Smooth muscle cell (in vitro differentiated cells): ENCODE results near the gene PTF1A. TPM values are rescaled to one million over a fixed set of nuclear protein-coding genes. Genes with fewer than 3 reads are reported as not detected.
A peak's percentile ranks its signal among the peaks of the same experiment; 100 is the strongest.

Experiments
- DNase-seq: peaks from one replicate; lab custom pipeline; 2025; ENCODE audit not compliant: unreplicated experiment; lab: John Stamatoyannopoulos, UW
- H2AFZ ChIP-seq: fragments of 200-600 bp; sonication (generic); 2 replicates; pipeline ENCODE4 v1.6.0; 2016; ENCODE audit warnings: antibody characterized with exemption, low read depth, mild to moderate bottlenecking
- H3F3A ChIP-seq: fragments of 200-600 bp; sonication (generic); 2 replicates; pipeline ENCODE4 v1.6.0; 2017; ENCODE audit warnings: antibody characterized with exemption, low read depth
- H3K27ac ChIP-seq: fragments of 200-600 bp; sonication (generic); 2 replicates; pipeline ENCODE4 v1.5.1; 2016; ENCODE audit warnings: low read depth, mild to moderate bottlenecking
- H3K27me3 ChIP-seq: fragments of 200-600 bp; sonication (generic); 2 replicates; pipeline ENCODE4 v1.6.1; 2016; ENCODE audit warnings: low read depth, mild to moderate bottlenecking
- H3K36me3 ChIP-seq: fragments of 200-600 bp; sonication (generic); 2 replicates; pipeline ENCODE4 v1.5.1; 2016; ENCODE audit warnings: low read depth
- H3K4me1 ChIP-seq: fragments of 200-600 bp; sonication (generic); 2 replicates; pipeline ENCODE4 v1.5.1; 2016; ENCODE audit warnings: low read depth
- H3K4me2 ChIP-seq: fragments of 200-600 bp; sonication (generic); 2 replicates; pipeline ENCODE4 v1.6.0; 2016; ENCODE audit warnings: mild to moderate bottlenecking
- H3K4me3 ChIP-seq: fragments of 200-600 bp; sonication (generic); 2 replicates; pipeline ENCODE4 v1.5.1; 2016; ENCODE audit warnings: mild to moderate bottlenecking
- H3K79me2 ChIP-seq: fragments of 200-600 bp; sonication (generic); 2 replicates; pipeline ENCODE4 v1.6.0; 2016; ENCODE audit warnings: low read depth, mild to moderate bottlenecking
- H3K9ac ChIP-seq: fragments of 200-600 bp; sonication (generic); 2 replicates; pipeline ENCODE4 v1.6.0; 2016; ENCODE audit warnings: low read depth
- H3K9me3 ChIP-seq: fragments of 200-600 bp; sonication (generic); replicated peaks from 2 replicates; pipeline ENCODE4 v1.5.1; 2016; ENCODE audit warnings: low read depth
- H4K20me1 ChIP-seq: fragments of 200-600 bp; sonication (generic); 2 replicates; pipeline ENCODE4 v1.6.0; 2016; ENCODE audit warnings: low read depth
- CTCF ChIP-seq: fragments of 200-600 bp; sonication (generic); IDR thresholded peaks from 2 replicates; pipeline ENCODE4 v1.5.1; 2017; ENCODE audit warnings: borderline replicate concordance, mild to moderate bottlenecking, antibody characterized with exemption; ENCODE audit not compliant: insufficient read depth, poor library complexity, severe bottlenecking
- WGBS: methylation state at CpG from one replicate; pipeline ENCODE4 v1.1.7; 2016; ENCODE audit warnings: low lambda C conversion rate; 5-methylcytosine and 5-hydroxymethylcytosine counted together
- polyA plus RNA-seq: library from polyadenylated mRNA; unstranded; fragments of >200 nt; fragmentation: Nextera tagmentation; extraction: Ambion mirVana; gene quantifications from 2 replicates; pipeline ENCODE4 v1.2.1, GENCODE V29; 2016
- total RNA-seq: library from RNA; depleted of rRNA; stranded (reverse); fragments of >200 nt; gene quantifications from 2 replicates; pipeline ENCODE4 v1.2.3, GENCODE V29; 2014

The PTF1A gene
- total and polyA plus RNA-seq, 2 experiments from 2014 or later = 0.17 TPM; not detected in 1

GRCh38 chr10:23192712-23193434, 761 bp downstream of the PTF1A start:
- H3K79me2 ChIP-seq = no peaks in the 10 kb centered on the region
- H3K36me3 ChIP-seq = no peaks in the 10 kb centered on the region
- no peak overlapping the region for H2AFZ ChIP-seq
- H3K9ac ChIP-seq = no peak overlapping the region
- peak overlapping the region; percentile 13 for H3K4me3 ChIP-seq
- no peaks in the 10 kb centered on the region for H3K9me3 ChIP-seq
- no peak overlapping the region for H3K27ac ChIP-seq
- H3K27me3 ChIP-seq = peaks cover 99% of the 10 kb centered on the region
- peak overlapping the region; percentile 69 for H3K4me2 ChIP-seq
- H3F3A ChIP-seq = no peaks in the 10 kb centered on the region
- H3K4me1 ChIP-seq = peaks cover 17% of the 10 kb centered on the region
- no peak for DNase-seq
- no peak for TF ChIP-seq CTCF
- H4K20me1 ChIP-seq = no peaks in the 10 kb centered on the region
- WGBS = 2% methylated on average over 74 of the region's 100 CpGs

GRCh38 chr10:23193435-23194074, 1.4 kb downstream of the PTF1A start:
- no peaks in the 10 kb centered on the region for H3K79me2 ChIP-seq
- H3K4me2 ChIP-seq = no peak overlapping the region
- no peak for DNase-seq
- no peak overlapping the region for H3K9ac ChIP-seq
- H3F3A ChIP-seq = no peaks in the 10 kb centered on the region
- H3K9me3 ChIP-seq = no peaks in the 10 kb centered on the region
- 13% methylated on average over 19 of the region's 19 CpGs for WGBS
- no peak overlapping the region for H2AFZ ChIP-seq
- H3K27ac ChIP-seq = no peak overlapping the region
- H3K27me3 ChIP-seq = peaks cover 99% of the 10 kb centered on the region
- H3K4me1 ChIP-seq = peaks cover 17% of the 10 kb centered on the region
- H4K20me1 ChIP-seq = no peaks in the 10 kb centered on the region
- H3K36me3 ChIP-seq = no peaks in the 10 kb centered on the region
- TF ChIP-seq CTCF = no peak
- no peak overlapping the region for H3K4me3 ChIP-seq

- no peak overlapping the region for H3K9ac ChIP-seq
- no peak overlapping the region for H3K27ac ChIP-seq
- no peaks in the 10 kb centered on the region for H3K9me3 ChIP-seq
- no peaks in the 10 kb centered on the region for H4K20me1 ChIP-seq
- WGBS = 29% methylated on average over 13 of the region's 13 CpGs
- H2AFZ ChIP-seq = no peak overlapping the region
- H3K4me2 ChIP-seq = peak overlapping the region; percentile 61
- H3K4me3 ChIP-seq = no peak overlapping the region
- H3K36me3 ChIP-seq = no peaks in the 10 kb centered on the region
- no peaks in the 10 kb centered on the region for H3F3A ChIP-seq
- H3K79me2 ChIP-seq = no peaks in the 10 kb centered on the region
- peaks cover 99% of the 10 kb centered on the region for H3K27me3 ChIP-seq
- no peak for DNase-seq
- TF ChIP-seq CTCF = no peak
- peaks cover 17% of the 10 kb centered on the region for H3K4me1 ChIP-seq
These were observed 2.4 kb downstream of the PTF1A start for GRCh38 chr10:23194471-23194965.
